Ishikawa (cell line): ENCODE results near the gene SIVA1.
A peak's percentile ranks its signal among the peaks of the same experiment; 100 is the strongest.

Experiments
- CEBPB ChIP-seq: IDR thresholded peaks from 2 replicates; pipeline ENCODE4 v1.6.1; 2012
- CREB1 ChIP-seq: IDR thresholded peaks from 2 replicates; pipeline ENCODE4 v1.6.1; 2012; ENCODE audit warnings: low read depth
- EP300 ChIP-seq: IDR thresholded peaks from 2 replicates; pipeline ENCODE4 v1.6.1; 2012; ENCODE audit warnings: borderline replicate concordance
- FOXM1 ChIP-seq: IDR thresholded peaks from 2 replicates; pipeline ENCODE4 v1.6.1; 2012; ENCODE audit warnings: low read depth, borderline replicate concordance
- MAX ChIP-seq: IDR thresholded peaks from 2 replicates; pipeline ENCODE4 v1.6.1; 2012
- NFIC ChIP-seq: IDR thresholded peaks from 2 replicates; pipeline ENCODE4 v1.6.1; 2012
- RAD21 ChIP-seq: IDR thresholded peaks from 2 replicates; pipeline ENCODE4 v1.6.1; 2012; ENCODE audit warnings: low read depth
- REST ChIP-seq: IDR thresholded peaks from 2 replicates; pipeline ENCODE4 v1.6.1; 2012; ENCODE audit warnings: low read depth, mild to moderate bottlenecking
- TAF1 ChIP-seq: IDR thresholded peaks from 2 replicates; pipeline ENCODE4 v1.6.1; 2012; ENCODE audit warnings: low read depth, mild to moderate bottlenecking
- TCF12 ChIP-seq: IDR thresholded peaks from 2 replicates; pipeline ENCODE4 v1.6.1; 2012; ENCODE audit warnings: low read depth
- TEAD4 ChIP-seq: IDR thresholded peaks from 2 replicates; pipeline ENCODE4 v1.6.1; 2012
- USF1 ChIP-seq: IDR thresholded peaks from 2 replicates; pipeline ENCODE4 v1.6.1; 2012
- YY1 ChIP-seq: IDR thresholded peaks from 2 replicates; pipeline ENCODE4 v1.6.1; 2012; ENCODE audit warnings: low read depth
- ZBTB7A ChIP-seq: IDR thresholded peaks from 2 replicates; pipeline ENCODE4 v1.6.1; 2012; ENCODE audit warnings: low read depth

- TF ChIP-seq USF1: no peak
- TF ChIP-seq FOXM1: no peak
- peak; percentile 34; the same call in 1 of the 2 replicates for TF ChIP-seq ZBTB7A
- no peak for TF ChIP-seq CEBPB
- TF ChIP-seq RAD21: no peak
- no peak for TF ChIP-seq CREB1
- peak; percentile 38; the same call in 1 of the 2 replicates for TF ChIP-seq TAF1
- no peak for TF ChIP-seq EP300
- TF ChIP-seq REST: no peak
- TF ChIP-seq YY1: peak; percentile 72
- TF ChIP-seq NFIC: no peak
- peak; percentile 53; the same call in 1 of the 2 replicates for TF ChIP-seq MAX
- TF ChIP-seq TCF12: no peak; the same call in 1 of the 2 replicates
- no peak for TF ChIP-seq TEAD4
These were observed 29.1 kb upstream of the SIVA1 start, which contains the start of gene ADSS1 for GRCh38 chr14:104723651-104724406.
